HG03108 (cell line): ENCODE data around the gene C1orf116.

Source experiments
- ATAC-seq: cut with Tn5 transposase; IDR thresholded peaks from one replicate; pipeline ENCODE4 v1.9.1; 2021; ENCODE audit warnings: moderate library complexity; ENCODE audit not compliant: unreplicated experiment

Gene C1orf116

GRCh38 chr1:207000651-207001291 lies 31.8 kb downstream of the C1orf116 start:
- ATAC-seq: no peak

- ATAC-seq: no peak
These were observed 33.7 kb downstream of the C1orf116 start for GRCh38 chr1:206998816-206999215.

DNA sequence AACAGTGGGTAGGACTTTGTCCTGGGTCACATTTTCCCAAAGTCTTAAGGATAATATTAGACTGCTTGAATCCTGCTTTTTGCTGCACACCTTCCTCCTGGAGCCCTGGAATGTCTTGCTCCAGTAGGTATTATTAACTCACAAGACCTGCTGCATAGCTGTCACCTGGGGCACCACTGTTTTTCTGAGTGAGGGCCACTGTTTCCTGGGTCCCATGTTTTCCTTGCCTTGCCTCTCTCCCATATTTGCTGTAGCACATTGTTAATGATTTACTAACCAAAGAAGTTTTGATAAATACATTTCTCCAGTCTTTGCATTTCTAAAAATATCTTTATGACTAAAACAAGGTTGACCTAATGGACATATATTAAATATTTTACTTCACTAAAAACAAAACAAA lies 39.8 kb downstream of the C1orf116 start:
- no peak for ATAC-seq

- ATAC-seq: no peak
These were observed 44.7 kb downstream of the C1orf116 start for GRCh38 chr1:206987873-206988272.

GRCh38 chr1:206986885-206987284 lies 45.7 kb downstream of the C1orf116 start:
- ATAC-seq: no peak

GRCh38 chr1:206986402-206986801 lies 46.2 kb downstream of the C1orf116 start:
- no peak for ATAC-seq

DNA sequence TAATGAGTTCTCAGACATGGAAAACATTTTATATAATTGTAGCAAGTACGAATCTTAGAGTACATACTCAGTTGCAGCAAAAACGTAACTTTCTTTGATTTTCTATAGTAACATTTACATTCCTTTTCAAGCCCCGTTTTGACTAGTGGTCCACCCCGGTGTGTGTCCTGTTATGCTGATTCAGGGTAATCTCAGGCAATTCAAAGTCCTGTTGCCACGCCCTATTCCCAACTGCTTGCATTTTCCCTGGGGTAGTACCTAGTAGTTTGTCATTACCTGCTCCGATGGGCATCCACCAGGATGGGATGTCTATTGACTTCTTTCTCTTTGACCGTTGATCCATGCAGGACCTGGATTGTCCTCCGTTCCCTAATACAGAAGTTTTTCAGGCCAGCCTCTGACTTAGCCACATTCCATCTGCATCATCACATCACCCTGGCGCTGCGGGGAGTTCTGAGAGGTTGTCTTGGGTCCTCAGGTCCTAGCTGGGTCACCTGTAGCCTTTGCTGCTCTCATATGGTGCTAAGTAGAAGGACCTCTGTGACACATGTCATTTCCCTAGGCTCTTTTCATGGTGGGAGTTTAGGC lies 47.3 kb downstream of the C1orf116 start:
- no peak for ATAC-seq

GRCh38 chr1:206982216-206982615 lies 50.3 kb downstream of the C1orf116 start:
- no peak for ATAC-seq

DNA sequence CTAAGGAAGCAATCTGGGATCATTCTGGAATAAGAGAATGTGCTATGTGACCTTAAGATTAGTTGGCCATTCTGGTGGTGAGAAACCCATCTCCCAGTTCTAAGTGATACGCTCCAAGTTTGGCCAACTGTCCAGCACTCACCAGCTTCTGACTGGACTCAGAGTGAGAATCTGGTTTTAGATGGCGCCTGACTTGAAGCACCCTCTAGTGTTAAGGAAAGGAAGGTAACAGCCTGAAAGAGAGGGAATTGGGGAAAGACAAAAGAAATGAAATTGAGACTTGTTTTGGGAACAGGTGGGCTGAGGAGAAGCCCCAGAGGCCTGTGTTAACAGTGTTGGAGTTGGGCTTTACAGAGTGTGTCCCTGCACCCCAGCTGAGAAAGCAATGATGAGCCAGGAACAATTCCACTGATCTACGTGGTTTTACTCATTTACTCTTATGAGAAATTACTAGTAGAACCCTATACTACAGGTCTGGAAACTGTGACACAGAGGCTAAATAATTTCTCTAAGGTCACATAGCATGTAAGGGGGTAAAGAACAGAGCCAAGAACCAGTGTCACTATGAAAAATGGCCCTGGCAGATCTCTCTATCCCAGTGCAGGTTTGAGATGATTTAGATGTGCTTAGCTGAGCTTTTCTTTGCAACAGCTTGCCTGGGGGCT lies 53.0 kb downstream of the C1orf116 start:
- no peak for ATAC-seq

DNA sequence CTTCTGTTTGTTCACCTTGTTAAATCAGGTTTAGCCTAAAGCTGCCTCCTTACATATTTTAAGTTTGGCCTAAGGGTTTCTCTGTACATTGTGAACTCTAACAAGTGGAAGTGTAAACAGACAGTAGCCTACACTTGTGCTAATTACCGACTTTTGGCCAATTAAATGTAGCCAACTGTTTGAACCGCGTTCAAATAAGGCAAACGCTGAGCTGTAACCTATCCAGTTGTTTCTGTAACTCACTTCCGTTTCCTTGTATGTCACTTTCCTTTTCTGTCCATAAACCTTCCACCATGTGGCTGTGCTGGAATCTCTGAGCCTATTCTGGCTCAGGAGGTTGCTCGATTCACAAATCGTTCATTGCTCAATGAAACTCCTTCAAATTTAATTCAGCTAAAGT lies 54.3 kb downstream of the C1orf116 start:
- no peak for ATAC-seq

DNA sequence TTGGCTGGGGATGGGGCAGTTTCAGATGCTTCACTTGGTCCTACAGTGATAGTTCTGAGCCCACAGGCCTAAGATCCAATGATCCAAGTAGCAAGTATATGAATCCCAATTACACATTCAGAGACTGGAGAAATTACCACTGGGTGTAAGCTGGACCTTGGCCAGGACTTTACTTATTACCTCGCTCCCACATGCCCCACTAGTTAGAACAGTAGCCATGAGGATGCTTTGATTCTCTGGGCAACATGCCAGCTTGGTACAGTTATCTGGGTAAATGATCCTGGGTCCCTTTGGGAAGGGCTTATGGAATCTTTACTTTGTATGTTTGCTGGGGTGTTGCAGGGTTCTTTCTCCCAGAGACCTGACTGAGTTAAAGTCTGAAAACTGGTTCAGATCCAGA lies 57.2 kb downstream of the C1orf116 start:
- no peak for ATAC-seq

DNA sequence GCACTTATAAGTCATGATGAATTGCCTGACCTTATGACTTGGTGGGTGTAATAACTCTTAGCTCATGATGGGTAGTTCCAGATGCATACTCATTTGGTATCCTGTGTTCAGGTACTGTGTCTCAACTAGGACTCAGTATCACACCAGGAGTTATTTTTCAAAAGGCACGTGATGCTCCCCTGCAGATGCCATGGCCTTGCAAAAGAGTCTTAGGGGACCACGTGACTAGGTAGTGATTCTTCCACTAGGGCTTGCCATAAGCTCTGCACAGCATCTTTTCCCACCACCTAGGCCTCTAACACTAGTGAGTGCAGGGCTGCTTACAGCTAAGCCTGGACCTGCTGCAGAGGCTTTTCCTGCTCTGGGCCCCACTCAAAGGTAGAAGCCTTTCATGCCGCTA lies 58.4 kb downstream of the C1orf116 start:
- no peak for ATAC-seq

- ATAC-seq: no peak
These were observed 59.8 kb downstream of the C1orf116 start for GRCh38 chr1:206972728-206973127.

DNA sequence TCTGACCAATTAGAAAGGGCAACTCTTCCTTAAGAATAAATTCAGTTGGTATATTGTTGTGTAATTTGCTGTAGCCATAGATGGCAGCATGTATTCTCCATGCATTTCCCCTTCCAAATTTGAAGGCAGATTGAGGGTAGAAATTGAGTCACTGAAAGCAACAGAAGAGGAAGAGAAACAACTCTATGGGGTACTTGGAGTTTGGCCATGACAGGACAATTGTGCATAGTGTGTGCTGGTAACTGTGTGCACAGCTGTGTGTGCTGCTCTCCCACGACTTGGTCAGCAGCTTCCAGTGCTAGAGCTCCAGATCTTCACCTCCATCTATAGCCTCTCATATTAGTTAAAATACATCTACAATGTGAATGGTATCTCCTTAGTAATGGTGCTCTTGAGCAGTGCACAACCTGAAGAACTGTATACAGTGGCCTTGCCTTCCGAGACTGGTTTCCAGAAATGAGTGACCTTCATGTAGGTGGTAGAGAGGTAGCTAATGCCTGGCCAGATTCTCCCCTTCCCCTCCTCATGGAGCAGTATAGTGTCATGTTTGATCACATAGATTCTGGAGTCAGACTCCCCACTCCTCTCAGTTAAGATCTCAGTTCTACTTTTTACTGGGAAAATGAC lies 61.4 kb downstream of the C1orf116 start:
- no peak for ATAC-seq

DNA sequence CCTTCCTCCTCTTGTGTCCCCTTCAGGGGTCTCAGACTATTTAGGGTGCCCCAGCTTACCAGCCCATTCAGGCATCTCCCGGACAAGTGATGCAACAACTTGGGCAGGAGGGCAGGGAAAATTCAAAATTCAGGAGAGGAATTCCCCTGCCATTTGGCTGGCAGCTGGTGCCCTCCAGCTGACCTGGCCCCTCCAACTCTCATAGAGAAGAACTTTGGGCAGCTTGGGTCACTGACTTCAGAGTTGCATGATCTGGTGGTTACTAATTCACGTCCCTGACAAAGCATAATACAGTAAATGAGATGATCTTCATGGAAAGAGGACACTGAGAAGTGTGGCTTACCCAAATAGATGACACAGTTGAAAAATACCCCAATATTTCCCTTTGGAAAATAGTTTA lies 62.1 kb downstream of the C1orf116 start, which contains the start of gene FCAMR:
Gene FCAMR, minus strand, starts transcription at position 15 of the 400 bp plus-strand sequence. CDS start 335 bp downstream, outside the sequence.
- ATAC-seq: no peak

- no peak for ATAC-seq
These were observed 63.5 kb downstream of the C1orf116 start for GRCh38 chr1:206969090-206969489.
